ENCODE measurements around the gene ADAMTSL3.

Gene ADAMTSL3, protein sequence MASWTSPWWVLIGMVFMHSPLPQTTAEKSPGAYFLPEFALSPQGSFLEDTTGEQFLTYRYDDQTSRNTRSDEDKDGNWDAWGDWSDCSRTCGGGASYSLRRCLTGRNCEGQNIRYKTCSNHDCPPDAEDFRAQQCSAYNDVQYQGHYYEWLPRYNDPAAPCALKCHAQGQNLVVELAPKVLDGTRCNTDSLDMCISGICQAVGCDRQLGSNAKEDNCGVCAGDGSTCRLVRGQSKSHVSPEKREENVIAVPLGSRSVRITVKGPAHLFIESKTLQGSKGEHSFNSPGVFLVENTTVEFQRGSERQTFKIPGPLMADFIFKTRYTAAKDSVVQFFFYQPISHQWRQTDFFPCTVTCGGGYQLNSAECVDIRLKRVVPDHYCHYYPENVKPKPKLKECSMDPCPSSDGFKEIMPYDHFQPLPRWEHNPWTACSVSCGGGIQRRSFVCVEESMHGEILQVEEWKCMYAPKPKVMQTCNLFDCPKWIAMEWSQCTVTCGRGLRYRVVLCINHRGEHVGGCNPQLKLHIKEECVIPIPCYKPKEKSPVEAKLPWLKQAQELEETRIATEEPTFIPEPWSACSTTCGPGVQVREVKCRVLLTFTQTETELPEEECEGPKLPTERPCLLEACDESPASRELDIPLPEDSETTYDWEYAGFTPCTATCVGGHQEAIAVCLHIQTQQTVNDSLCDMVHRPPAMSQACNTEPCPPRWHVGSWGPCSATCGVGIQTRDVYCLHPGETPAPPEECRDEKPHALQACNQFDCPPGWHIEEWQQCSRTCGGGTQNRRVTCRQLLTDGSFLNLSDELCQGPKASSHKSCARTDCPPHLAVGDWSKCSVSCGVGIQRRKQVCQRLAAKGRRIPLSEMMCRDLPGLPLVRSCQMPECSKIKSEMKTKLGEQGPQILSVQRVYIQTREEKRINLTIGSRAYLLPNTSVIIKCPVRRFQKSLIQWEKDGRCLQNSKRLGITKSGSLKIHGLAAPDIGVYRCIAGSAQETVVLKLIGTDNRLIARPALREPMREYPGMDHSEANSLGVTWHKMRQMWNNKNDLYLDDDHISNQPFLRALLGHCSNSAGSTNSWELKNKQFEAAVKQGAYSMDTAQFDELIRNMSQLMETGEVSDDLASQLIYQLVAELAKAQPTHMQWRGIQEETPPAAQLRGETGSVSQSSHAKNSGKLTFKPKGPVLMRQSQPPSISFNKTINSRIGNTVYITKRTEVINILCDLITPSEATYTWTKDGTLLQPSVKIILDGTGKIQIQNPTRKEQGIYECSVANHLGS (N-terminal part only)

DNA sequence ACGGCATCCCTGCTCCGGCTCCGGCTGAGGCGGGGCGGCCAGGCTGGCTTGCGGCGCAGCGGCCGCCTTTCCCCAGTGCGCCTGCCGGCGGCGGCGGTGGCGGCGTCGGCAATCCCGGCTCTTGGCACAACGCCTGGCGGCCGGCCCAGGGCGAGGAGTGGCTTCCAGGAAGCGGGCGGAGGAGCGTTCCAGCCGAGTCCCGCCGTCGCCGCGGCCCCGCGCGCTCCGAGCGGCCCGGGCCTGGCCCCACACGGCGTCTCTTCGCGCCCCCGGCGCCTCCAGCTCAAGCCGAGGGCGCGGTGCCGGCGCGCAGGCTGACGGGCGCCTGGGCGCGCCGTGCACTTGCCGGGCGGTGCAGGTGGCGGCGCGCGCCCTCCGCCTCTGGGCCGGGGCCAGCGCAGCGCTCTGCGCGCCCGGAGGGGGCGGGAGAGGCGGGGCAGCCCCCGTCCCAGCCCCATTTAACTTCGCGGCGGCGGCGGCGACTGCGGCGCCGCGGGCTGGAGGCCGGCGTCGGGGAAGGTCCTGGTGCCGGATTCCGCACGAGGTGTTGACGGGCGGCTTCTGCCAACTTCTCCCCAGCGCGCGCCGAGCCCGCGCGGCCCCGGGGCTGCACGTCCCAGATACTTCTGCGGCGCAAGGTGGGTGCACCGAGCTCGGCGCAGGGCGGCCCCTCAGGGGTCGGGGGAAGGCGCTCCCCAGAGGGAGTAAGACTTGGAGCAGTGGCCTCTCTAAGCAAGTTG is at the start of gene ADAMTSL3:
Gene ADAMTSL3, plus strand, starts transcription at position 485 of the 740 bp plus-strand sequence. CDS start 1,639 bp downstream, outside the sequence.
- in situ Hi-C loops (cut with HindIII; ENCODE audit: low sequenced_read_pairs): no loop called here

DNA sequence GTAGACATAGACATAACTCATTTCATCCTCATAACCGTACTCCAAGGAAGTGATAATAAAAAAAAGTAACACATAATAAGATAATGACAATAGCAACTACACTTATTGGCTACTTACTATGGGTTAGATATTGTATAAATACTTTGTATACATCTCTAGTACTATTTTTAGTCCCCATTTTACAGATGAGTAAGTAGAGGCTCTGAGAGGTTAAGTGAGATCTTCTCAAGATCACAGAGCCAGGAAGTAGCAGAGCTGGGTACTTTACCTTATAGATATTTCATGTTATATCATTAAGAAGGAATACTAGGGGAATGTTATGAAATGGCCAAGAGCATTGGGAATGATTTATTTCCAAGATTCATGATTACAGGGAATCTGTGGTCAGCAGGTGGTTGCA is 49.4 kb upstream of the ADAMTSL3 start:
- in situ Hi-C loops (cut with HindIII; ENCODE audit: low sequenced_read_pairs): no loop called here

DNA sequence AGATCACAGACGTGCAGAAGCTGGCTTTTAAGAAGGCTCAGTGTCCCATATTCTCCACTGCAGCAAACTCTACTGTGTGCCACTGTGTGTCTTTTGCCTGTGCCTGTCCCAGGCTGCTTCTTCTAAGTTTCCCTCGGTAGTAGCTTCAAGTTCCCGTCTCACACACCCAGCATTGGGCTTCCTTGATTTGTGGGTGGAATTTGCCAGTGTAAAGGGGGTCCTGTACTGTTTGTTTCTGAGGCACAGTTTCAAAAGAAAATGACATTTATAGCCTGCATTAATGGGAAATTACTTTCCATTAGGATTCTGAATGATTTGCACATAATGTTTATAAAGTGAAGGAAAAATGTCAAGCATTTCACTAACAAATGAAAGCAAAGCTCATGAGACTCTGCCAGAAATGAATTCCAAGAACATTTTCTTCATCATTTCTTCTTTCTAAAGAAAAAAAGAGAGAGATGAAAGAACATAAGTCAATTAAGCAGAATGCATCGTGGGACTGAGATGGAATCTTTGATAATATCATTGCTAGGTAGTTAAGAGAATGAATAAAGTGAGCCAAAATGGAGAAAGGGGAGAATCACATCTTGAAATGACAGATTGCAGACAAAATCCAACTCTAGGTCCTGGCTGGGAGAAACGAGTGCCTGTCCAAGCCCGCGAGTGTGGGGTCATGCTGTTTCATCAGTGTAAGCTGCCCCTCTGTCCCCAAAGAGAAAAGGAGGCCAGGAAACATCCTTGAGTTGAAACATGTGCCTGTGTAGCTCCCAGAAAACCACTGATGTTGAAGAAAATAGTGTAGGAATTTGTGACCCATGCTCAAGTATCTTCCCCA is 48.6 kb upstream of the ADAMTSL3 start:
- in situ Hi-C loops (cut with HindIII; ENCODE audit: low sequenced_read_pairs): no loop called here

DNA sequence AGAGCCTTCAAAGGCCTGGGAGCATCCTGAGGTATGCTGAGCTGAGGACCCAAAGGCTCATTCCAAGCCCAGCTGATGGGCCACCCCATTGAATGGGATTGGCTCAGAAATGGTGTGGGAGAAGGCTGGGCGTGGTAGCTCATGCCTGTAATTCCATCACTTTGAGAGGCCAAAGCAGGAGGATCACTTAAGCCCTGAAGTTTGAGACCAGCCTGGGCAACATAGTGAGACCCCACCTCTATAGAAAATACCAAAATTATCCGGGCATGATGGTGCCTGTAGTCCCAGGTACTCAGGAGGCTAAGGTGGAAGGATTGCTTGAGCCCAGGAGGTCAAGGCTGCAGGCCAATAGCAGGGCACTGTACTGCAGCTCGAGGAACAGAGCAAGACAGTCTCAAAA is 43.8 kb upstream of the ADAMTSL3 start:
- in situ Hi-C loops (cut with HindIII; ENCODE audit: low sequenced_read_pairs): no loop called here

DNA sequence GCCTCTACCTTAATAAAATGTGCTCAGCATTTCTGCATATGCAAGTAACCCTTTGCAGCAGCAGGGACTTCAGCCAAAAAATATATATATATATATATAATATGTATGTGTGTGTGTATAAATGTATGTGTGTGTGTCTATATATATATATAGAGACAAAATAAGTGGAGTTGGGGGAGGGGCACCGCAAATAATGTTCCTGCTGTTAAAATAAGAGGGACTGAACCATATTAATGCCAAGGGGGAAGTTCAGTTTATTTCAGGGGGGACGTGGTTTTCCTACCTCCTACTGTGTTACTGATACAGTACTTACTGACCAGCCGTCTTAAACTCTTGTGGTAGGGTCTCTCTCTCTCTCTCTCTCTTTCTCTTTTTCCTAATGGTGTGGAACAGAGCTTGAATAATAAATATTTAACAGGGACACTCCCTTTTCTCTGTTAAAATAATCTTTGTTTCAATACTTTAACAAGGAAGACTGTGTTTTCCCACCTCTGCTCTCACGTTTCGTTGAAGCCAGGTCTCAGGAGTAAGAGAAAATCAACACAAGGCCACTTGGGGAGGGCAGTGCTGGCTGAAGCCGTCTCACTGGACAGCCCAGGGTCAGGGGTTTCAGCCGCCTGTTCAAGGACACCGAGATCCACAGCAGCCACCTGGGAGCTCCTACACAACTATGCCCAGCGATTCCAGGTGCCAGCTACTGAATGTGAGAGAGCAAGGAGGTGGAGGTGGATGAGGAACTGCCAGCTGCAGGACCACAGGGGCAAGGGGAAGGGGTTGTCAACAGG is 42.8 kb upstream of the ADAMTSL3 start:
- in situ Hi-C loops (cut with HindIII; ENCODE audit: low sequenced_read_pairs): no loop called here

DNA sequence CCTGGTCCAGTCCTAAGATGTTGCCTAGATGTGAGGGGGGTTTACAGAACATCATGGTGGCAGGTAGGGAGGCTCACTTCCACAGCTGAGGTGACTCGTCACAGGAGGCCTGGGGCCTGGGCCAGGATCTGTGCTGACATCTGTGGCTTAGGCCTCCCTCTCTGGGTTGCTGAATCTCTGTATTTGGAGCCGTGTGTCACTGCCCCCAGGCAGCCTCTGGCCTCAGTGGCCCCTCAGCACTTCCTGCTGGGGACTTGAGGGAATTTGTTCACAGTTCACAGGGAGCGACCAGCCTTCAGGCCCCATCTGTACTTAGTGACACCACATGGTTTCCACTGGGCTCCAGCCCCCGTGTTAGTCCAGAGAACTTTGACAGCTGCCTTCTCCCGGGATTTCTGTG is 41.7 kb upstream of the ADAMTSL3 start:
- in situ Hi-C loops (cut with HindIII; ENCODE audit: low sequenced_read_pairs): no loop called here

DNA sequence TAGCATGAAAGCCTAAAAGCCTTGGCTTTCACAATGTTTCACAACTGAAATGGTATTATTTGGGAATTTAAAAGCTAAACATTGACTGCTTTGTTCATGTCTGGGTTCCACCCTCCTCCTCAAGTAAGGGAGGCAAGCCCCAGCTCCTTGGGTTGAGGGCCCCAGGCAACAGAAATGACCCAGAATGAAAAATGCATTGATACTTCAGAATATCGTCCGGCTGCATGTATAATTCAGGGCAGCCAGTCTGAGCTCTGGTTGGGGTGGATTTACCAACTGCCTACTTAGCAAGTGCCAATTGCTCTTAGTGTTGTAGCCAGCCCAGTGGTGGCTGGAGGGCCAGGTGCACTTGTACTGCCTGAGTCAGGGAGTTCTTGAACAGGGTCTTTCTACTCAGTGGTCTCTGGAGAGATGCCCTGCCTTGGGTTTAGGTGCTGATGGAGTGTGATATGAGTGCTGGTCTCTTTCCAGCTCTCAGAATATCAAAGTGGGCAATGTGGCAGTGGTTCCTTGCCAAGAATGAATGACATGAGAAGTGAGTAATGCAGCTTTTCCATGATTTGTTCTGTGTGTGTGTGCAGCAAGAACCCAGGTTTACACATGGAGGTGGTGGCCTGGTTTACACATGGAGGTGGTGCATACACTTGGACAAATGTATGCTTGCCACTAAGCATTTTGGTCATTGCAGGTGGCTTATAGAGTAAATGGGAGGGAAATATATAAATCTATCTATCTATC is 40.9 kb upstream of the ADAMTSL3 start:
- in situ Hi-C loops (cut with HindIII; ENCODE audit: low sequenced_read_pairs): no loop called here

DNA sequence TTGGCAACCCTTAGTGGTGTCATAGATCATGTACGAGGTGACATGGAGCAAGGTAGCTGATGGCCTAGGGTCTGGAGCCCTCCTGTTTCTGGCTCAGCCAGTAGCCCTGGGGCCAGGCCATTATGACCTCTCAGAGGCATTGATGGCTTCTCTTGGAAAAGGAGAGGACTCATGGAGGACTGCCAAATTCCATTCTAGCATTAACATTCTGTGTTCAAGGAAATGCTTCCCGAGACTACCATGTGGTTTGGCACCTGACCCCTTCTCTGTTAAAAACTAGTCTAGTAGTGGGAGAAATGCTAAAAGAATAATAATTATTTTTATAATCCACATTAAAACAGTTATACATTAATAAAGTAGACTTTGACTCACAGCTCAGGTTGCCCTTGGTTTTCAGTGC is 40.2 kb upstream of the ADAMTSL3 start:
- in situ Hi-C loops (cut with HindIII; ENCODE audit: low sequenced_read_pairs): no loop called here

DNA sequence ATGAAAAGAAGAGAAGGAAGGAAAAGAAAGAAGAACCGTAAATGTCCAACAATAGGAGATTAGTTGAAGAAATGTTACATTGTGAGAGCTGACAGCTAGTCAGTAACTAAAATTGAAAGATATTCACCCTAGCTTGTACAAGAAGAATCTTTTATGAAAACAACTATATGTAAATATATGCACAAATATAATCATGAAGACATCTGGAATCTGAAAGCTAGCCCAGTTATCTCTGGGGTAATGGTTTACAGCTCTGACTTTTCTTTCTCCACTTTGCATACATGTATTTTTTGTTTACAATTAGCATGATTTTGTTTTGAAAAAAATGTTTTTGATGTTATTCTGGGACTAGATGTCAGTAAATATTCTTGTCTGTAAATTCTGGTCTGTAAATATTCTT is 37.1 kb upstream of the ADAMTSL3 start:
- in situ Hi-C loops (cut with HindIII; ENCODE audit: low sequenced_read_pairs): no loop called here

DNA sequence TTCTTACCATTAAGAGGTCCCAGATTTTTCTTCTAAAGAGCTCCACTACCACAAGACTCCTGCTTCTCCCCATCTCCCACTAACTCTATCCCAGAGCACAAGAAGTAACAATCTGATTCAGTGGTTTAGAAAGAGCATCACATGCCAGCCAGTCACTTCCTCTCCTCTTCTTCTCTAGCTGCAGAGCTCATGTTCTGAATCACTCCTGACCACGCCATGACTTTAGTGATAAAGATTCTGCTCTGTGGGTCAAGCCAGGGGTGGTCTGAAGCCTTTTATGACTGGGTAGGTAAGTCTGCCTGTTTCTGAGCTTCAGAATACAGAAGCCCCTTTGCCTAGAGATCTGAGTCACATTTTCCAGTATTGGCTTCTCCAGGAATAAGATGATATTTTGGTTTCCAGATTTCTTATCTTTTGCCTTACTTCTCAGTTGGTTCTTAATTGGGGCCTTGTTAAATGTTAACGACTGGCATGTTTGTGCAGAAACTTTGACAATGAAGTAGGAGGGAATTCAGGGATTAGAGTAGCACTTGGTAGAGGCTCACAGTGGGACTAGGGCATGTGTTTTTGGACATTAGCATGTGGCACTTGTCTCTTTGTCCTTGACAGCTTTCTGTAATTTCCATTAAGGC is 27.6 kb upstream of the ADAMTSL3 start:
- in situ Hi-C loops (cut with HindIII; ENCODE audit: low sequenced_read_pairs): no loop called here

DNA sequence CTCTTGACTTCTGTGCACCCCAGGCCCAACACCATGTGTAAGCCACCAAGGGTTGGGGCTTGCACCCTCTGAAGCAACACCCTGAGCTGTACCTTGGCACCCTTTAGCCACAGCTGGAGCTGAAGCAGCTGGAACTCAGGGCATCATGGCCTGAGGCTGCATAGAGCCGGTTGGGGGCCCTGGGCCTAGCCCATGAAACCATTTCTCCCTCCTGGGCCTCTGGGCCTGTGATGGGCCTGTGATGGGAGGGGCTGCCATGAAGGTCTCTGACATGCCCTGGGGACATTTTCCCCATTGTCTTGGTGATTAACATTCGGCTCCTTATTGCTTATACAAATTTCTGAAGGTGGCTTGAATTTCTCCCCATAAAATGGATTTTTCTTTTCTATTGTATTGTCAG is 22.4 kb upstream of the ADAMTSL3 start:
- in situ Hi-C loops (cut with HindIII; ENCODE audit: low sequenced_read_pairs): no loop called here

DNA sequence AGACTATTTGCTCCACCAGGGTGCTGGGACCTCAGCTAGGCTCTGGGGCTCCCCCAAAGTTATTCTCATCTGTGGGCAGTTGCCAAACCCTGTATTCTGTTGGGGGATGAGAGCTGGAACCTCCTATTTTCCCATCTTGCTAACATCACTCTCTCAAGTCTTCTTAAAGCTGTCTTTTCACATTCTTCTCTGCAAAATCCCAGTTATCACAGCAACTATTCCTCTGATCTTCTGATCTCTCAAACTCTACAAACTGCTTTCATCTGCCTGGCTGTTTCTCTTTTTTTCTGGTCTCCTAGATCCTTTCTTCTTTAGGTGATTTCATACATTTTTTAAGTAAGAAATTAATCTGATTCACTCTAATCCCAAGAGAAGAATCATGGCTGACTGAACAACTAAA is 10.7 kb upstream of the ADAMTSL3 start:
- in situ Hi-C loops (cut with HindIII; ENCODE audit: low sequenced_read_pairs): no loop called here

DNA sequence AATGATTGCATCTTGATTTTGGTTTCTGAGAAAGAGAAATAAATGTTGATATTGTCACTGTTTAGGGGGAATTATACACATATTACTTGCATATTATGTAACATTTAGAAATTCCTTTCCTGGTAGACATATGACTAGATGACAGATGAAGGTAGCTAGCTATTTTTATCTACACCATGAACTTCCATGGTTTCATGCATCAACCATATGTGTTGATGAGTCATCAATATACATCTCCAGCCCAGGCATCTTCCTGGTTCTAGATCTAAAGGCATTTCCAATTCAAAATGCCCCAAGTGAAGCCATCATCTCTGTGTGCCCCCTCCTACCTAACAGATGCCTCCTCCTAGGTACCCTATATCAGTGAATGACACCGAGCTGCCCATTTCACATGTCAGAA is 9.5 kb upstream of the ADAMTSL3 start:
- in situ Hi-C loops (cut with HindIII; ENCODE audit: low sequenced_read_pairs): no loop called here

DNA sequence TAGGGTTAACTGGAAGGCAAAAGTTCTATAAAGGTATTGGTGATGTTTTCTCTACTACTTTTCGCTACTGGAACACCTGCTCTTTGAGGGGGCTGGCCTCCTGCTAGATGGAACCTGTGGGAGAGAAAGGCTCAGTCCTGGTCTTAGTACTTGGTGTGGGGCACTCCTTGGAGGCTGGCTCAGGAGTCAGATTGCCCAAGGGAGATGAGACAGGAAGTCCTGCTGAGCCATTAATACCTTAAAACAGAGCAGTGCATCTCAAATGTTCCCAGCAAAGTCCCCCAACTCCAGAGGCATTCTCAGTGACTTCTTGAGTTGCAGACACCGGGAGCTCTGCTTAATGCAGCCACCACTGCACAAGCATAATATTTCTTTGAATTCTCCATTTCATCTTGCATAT is 3.1 kb upstream of the ADAMTSL3 start:
- in situ Hi-C loops (cut with HindIII; ENCODE audit: low sequenced_read_pairs): no loop called here

DNA sequence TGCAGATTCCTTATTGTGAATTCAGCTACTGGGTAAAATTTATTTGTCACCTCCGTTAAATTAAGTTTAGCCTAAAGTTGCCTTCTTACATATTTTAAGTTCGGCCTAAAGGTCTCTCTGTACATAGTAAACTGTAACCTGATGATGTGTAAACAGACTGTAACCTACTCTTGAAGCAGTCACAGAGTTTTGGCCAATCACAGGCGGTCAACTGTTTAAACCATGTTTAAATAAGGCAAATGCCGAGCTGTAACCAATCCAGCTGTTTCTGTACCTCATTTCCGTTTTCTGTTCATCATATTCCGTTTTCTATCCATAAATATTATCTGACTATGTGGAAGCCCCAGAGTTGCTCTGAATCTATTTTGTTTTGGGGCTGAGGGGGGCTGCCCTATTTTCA is 2.4 kb upstream of the ADAMTSL3 start:
- in situ Hi-C loops (cut with HindIII; ENCODE audit: low sequenced_read_pairs): no loop called here

DNA sequence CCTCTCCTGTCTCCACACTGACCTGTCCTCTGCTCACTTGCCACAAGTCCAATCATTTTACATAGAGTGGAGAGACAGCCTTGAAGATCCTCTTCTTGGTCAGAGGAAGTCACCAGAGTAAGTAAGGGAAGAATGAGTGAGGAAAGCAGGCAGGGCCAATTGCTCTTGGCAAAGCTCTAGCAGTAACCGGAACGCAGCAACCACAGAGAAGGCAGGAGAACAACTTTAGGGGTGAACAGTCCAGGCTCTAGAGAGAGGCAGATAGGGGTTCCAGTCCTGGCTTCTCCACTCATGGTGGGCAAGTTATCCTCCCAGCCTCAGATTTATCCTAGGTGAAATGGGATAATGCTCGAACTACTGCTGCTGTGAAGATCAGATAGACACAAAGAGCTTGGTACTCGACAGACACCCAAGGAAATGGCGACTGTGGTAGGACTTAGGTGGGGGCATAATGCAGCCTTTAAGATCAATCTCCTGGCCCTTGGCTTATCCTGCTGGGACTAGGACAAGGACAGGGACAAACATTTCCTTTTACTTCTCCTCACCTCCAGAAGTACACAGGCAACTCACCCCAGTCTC is 1.2 kb upstream of the ADAMTSL3 start:
- in situ Hi-C loops (cut with HindIII; ENCODE audit: low sequenced_read_pairs): no loop called here

DNA sequence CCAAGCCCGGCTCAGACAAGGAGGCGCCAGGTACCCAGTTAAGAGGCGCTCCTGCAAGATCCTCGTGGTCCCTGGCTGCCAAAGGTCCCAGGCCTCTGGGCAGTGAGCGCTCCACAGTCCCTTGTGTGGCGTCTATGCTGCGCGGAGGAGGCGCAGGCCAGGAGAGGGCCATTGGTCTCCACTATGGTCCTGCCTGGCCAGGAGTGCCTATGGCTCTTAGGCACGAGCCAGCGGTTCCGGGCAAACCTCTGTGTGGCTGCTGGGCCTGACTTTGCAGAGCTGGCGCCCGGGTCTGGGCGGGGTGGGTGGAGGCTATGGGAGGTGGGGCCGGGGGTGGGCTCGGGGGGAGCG is 660 bp upstream of the ADAMTSL3 start:
- in situ Hi-C loops (cut with HindIII; ENCODE audit: low sequenced_read_pairs): no loop called here
